Nephron progenitor cell (in vitro differentiated cells): ENCODE data around the gene USP1.

Experiments used
- DNase-seq: peaks from one replicate; pipeline ENCODE4 v3.0.0; 2021
- H3K27ac Mint-ChIP-seq: 2 replicates; pipeline ENCODE4 v1.8.0; 2021; ENCODE audit warnings: mild to moderate bottlenecking, moderate library complexity, mixed read lengths
- H3K27me3 Mint-ChIP-seq: 2 replicates; pipeline ENCODE4 v1.8.0; 2021; ENCODE audit warnings: mild to moderate bottlenecking, low read depth, mixed read lengths; ENCODE audit not compliant: poor library complexity
- H3K36me3 Mint-ChIP-seq: 2 replicates; pipeline ENCODE4 v1.8.0; 2021; ENCODE audit warnings: low read depth, mixed read lengths
- H3K4me1 Mint-ChIP-seq: 2 replicates; pipeline ENCODE4 v1.8.0; 2021; ENCODE audit warnings: mixed read lengths
- H3K4me3 Mint-ChIP-seq: 2 replicates; pipeline ENCODE4 v1.8.0; 2021; ENCODE audit warnings: mild to moderate bottlenecking, moderate library complexity, mixed read lengths
- H3K9me3 Mint-ChIP-seq: 2 replicates; pipeline ENCODE4 v1.8.0; 2021; ENCODE audit warnings: mild to moderate bottlenecking, moderate library complexity, mixed read lengths
- CTCF ChIP-seq: fragments of 200-600 bp; sonication (generic); IDR thresholded peaks from 2 replicates; pipeline ENCODE4 v1.5.0; 2021; ENCODE audit warnings: antibody characterized with exemption

The USP1 gene

GRCh38 chr1:62437273-62437940 is 558 bp downstream of the USP1 start:
- no peak for DNase-seq
- TF ChIP-seq CTCF = no peak
- Mint-ChIP-seq H3K9me3 (peaks cover 4% of the 10 kb centered on the region), H3K4me1 (peaks cover 38% of the 10 kb centered on the region), H3K27me3 (no peaks in the 10 kb centered on the region), H3K36me3 (peaks cover 31% of the 10 kb centered on the region), H3K4me3 (peak overlapping the region; percentile 90), H3K27ac (peak overlapping the region; percentile 80)

DNA sequence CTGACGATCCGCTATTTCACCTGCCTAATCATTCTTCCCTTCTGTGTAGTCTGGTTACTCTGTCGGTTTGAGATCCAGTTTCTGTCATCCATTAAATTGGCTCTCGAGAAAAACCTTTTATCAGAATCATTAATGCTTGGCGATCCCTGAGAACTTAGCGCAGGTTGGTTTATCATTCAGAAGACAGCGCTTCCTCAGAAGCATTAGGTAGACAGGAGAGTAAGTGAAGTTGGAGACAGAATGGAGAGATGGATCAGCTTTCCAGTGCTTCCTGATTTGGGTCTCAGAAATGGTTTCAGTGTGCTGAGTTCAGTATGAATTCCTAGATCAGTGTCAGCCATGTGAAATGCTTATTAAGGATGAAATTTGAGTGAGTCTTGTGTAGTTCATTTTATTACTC is 1.3 kb downstream of the USP1 start:
- DNase-seq = no peak
- Mint-ChIP-seq H3K4me1 (peaks cover 38% of the 10 kb centered on the region), H3K27ac (peak overlapping the region; percentile 80), H3K4me3 (peak overlapping the region; percentile 90), H3K27me3 (no peaks in the 10 kb centered on the region), H3K9me3 (peaks cover 4% of the 10 kb centered on the region), H3K36me3 (peaks cover 39% of the 10 kb centered on the region)
- TF ChIP-seq CTCF = no peak

DNA sequence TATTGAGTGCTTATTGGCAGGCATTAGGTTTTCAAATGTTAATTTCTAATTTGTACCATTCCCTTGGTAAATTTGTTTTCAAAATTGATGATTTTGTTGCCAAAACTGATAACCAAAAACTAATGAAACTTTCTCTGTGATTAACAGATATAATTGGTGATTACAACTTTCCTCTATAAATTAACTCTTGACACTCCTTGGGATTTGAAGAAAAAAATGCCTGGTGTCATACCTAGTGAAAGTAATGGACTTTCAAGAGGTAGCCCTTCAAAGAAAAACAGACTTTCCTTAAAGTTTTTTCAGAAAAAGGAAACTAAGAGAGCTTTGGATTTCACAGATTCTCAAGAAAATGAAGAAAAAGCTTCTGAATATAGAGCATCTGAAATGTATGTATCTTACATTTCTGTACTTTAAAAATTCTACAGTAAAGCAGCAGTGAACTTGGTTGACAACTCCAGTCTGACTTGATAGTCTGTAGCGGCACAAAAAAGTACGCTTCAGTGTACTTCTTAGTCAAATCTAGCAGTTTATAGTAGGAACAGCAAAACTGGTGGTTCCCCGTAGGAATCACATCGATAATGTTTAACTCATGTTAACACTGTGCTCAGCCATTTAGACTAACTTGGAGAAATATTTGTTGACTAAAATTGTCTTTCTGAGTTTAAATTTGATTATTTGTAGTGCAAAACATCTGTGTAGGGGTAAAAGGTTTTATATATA is 3.0 kb downstream of the USP1 start:
- DNase-seq = no peak
- no peak for TF ChIP-seq CTCF
- H3K9me3 Mint-ChIP-seq = peaks cover 4% of the 10 kb centered on the region
- peak overlapping the region; percentile 58 for H3K4me3 Mint-ChIP-seq
- peaks cover 54% of the 10 kb centered on the region for H3K36me3 Mint-ChIP-seq
- H3K27ac Mint-ChIP-seq = no peak overlapping the region
- H3K27me3 Mint-ChIP-seq = no peaks in the 10 kb centered on the region
- H3K4me1 Mint-ChIP-seq = peaks cover 38% of the 10 kb centered on the region

DNA sequence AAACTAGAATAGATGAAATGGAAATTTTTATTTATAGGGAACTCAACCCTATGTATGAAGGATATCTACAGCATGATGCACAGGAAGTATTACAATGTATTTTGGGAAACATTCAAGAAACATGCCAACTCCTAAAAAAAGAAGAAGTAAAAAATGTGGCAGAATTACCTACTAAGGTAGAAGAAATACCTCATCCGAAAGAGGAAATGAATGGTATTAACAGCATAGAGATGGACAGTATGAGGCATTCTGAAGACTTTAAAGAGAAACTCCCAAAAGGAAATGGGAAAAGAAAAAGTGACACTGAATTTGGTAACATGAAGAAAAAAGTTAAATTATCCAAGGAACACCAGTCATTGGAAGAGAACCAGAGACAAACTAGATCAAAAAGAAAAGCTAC is 7.9 kb downstream of the USP1 start:
- no peak for TF ChIP-seq CTCF
- Mint-ChIP-seq H3K9me3 (no peaks in the 10 kb centered on the region), H3K36me3 (peaks cover 97% of the 10 kb centered on the region), H3K27me3 (no peaks in the 10 kb centered on the region), H3K4me1 (peaks cover 9% of the 10 kb centered on the region), H3K27ac (peak overlapping the region; percentile 74), H3K4me3 (no peak overlapping the region)
- no peak for DNase-seq

DNA sequence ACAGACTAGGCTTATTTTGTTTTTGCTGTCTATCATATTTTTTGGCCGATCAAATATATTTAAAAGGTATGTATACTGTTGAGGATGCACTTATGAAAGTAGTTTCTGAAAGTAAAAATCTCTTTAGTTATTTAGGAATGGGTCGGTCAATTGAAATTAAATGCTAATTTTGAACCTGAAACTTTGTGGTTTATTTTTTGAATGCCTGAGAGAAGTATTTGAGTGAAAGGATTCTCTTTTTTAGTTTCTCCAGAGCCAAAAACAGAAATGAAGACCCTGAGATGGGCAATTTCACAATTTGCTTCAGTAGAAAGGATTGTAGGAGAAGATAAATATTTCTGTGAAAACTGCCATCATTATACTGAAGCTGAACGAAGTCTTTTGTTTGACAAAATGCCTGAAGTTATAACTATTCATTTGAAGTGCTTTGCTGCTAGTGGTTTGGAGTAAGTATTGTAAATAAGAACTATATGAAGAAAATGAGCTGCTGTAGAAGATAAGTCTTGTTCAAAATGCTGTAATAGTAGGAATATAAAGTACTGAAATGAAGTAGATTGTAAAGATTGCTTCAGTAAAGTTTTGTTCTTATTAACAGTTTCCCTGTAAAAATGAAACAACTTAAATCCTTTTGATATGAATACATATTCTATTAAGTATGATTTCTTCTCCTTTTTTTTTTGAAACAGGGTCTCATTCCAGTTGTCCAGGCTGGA is 11.5 kb downstream of the USP1 start:
- Mint-ChIP-seq H3K9me3 (no peaks in the 10 kb centered on the region), H3K4me3 (no peak overlapping the region), H3K27me3 (no peaks in the 10 kb centered on the region), H3K4me1 (no peaks in the 10 kb centered on the region), H3K27ac (no peak overlapping the region), H3K36me3 (peaks cover 94% of the 10 kb centered on the region)
- no peak for DNase-seq
- no peak for TF ChIP-seq CTCF
